ENCODE results near the gene ANKRD13B. TPM values are rescaled to one million over a fixed set of nuclear protein-coding genes. Genes with fewer than 3 reads are reported as not detected.

ANKRD13B gene
- total and polyA plus RNA-seq, 2 of the 13 experiments (the other 11 are each of a cell fraction or from before 2014, with no cell fraction given), result 1.7 to 1.8 TPM

DNA sequence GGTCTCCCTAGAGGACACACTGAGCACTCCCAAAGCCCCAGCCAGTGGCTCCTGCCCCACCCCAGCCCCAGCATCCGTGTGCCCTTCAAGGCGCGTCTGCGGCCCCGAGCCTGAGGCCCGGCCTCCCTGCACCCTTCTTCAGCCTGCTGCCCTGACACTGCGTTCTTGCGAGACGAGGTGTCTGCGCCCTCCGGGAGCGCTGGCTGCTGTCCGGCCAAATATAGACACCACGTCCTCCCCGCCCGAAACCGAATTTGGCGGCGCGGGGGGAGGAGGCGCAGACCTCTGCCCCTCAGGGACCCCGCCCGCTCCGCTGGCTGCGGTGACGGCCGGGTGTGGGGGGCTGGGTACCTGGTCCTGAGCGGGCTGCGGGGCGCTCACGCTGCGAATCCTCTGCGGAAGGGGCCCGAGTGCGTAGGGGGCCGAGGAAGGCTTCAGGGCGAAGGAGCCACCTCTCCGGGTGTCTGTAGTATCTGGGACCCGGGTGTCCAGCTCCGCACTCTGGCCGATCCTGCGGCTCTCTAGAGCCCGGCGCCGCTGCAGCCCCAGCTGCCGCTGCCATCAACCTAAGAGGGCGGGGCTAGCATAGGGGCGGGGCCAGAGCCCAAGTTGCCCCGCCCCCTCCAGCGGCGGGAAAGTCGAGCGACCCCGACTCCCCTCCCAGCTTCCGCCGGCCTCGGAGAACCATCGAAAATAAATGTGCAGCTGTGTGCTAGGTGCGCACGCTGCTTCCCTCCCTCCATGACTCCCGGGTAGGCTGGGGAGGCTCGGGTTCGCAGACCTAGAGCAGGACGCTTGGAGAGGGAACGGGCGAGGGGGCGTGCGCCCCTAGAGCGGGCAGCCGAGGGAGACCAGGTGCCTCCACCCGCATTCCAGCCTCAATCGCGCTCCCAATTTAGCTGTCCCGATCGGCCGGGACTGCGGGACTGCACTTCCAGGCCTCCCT is 29.7 kb downstream of the ANKRD13B start, which contains the start of gene CORO6 (continued):
- TF ChIP-seq NR2C2 (CRISPR knock-in tag; IDR thresholded peaks at IDR 0.05; ENCODE audit: borderline replicate concordance) (no peak), HNRNPH1 (optimal IDR thresholded peaks at IDR 0.05; ENCODE audit: low read depth, low read length) (no peak), TFDP2 (CRISPR knock-in tag; IDR thresholded peaks at IDR 0.05) (peak; percentile 92), ZMAT5 (CRISPR knock-in tag; IDR thresholded peaks at IDR 0.05; ENCODE audit: borderline replicate concordance, low read depth) (no peak), KAT7 (CRISPR knock-in tag; IDR thresholded peaks at IDR 0.05; ENCODE audit: borderline replicate concordance) (no peak), FOXJ3 (CRISPR knock-in tag; IDR thresholded peaks at IDR 0.05; ENCODE audit: borderline replicate concordance) (no peak), POGZ (CRISPR knock-in tag; IDR thresholded peaks at IDR 0.05) (no peak), ZNF234 (CRISPR knock-in tag; conservative IDR thresholded peaks at IDR 0.05) (no peak), TFAP4 (IDR thresholded peaks at IDR 0.05; ENCODE audit: borderline replicate concordance, low read depth) (no peak), ZNF253 (CRISPR knock-in tag; IDR thresholded peaks at IDR 0.05; ENCODE audit: borderline replicate concordance) (no peak)
- TF ChIP-seq, protein P1, sequence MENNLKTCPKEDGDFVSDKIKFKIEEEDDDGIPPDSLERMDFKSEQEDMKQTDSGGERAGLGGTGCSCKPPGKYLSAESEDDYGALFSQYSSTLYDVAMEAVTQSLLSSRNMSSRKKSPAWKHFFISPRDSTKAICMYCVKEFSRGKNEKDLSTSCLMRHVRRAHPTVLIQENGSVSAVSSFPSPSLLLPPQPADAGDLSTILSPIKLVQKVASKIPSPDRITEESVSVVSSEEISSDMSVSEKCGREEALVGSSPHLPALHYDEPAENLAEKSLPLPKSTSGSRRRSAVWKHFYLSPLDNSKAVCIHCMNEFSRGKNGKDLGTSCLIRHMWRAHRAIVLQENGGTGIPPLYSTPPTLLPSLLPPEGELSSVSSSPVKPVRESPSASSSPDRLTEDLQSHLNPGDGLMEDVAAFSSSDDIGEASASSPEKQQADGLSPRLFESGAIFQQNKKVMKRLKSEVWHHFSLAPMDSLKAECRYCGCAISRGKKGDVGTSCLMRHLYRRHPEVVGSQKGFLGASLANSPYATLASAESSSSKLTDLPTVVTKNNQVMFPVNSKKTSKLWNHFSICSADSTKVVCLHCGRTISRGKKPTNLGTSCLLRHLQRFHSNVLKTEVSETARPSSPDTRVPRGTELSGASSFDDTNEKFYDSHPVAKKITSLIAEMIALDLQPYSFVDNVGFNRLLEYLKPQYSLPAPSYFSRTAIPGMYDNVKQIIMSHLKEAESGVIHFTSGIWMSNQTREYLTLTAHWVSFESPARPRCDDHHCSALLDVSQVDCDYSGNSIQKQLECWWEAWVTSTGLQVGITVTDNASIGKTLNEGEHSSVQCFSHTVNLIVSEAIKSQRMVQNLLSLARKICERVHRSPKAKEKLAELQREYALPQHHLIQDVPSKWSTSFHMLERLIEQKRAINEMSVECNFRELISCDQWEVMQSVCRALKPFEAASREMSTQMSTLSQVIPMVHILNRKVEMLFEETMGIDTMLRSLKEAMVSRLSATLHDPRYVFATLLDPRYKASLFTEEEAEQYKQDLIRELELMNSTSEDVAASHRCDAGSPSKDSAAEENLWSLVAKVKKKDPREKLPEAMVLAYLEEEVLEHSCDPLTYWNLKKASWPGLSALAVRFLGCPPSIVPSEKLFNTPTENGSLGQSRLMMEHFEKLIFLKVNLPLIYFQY (CRISPR knock-in tag; IDR thresholded peaks at IDR 0.05; ENCODE audit: borderline replicate concordance), result no peak
- TF ChIP-seq, protein P2, sequence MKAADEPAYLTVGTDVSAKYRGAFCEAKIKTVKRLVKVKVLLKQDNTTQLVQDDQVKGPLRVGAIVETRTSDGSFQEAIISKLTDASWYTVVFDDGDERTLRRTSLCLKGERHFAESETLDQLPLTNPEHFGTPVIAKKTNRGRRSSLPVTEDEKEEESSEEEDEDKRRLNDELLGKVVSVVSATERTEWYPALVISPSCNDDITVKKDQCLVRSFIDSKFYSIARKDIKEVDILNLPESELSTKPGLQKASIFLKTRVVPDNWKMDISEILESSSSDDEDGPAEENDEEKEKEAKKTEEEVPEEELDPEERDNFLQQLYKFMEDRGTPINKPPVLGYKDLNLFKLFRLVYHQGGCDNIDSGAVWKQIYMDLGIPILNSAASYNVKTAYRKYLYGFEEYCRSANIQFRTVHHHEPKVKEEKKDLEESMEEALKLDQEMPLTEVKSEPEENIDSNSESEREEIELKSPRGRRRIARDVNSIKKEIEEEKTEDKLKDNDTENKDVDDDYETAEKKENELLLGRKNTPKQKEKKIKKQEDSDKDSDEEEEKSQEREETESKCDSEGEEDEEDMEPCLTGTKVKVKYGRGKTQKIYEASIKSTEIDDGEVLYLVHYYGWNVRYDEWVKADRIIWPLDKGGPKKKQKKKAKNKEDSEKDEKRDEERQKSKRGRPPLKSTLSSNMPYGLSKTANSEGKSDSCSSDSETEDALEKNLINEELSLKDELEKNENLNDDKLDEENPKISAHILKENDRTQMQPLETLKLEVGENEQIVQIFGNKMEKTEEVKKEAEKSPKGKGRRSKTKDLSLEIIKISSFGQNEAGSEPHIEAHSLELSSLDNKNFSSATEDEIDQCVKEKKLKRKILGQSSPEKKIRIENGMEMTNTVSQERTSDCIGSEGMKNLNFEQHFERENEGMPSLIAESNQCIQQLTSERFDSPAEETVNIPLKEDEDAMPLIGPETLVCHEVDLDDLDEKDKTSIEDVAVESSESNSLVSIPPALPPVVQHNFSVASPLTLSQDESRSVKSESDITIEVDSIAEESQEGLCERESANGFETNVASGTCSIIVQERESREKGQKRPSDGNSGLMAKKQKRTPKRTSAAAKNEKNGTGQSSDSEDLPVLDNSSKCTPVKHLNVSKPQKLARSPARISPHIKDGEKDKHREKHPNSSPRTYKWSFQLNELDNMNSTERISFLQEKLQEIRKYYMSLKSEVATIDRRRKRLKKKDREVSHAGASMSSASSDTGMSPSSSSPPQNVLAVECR (CRISPR knock-in tag; IDR thresholded peaks at IDR 0.05; ENCODE audit: borderline replicate concordance), result peak; percentile 76
- TF ChIP-seq, protein P3, sequence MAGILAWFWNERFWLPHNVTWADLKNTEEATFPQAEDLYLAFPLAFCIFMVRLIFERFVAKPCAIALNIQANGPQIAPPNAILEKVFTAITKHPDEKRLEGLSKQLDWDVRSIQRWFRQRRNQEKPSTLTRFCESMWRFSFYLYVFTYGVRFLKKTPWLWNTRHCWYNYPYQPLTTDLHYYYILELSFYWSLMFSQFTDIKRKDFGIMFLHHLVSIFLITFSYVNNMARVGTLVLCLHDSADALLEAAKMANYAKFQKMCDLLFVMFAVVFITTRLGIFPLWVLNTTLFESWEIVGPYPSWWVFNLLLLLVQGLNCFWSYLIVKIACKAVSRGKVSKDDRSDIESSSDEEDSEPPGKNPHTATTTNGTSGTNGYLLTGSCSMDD (CRISPR knock-in tag; IDR thresholded peaks at IDR 0.05), result no peak
- TF ChIP-seq, protein P4, sequence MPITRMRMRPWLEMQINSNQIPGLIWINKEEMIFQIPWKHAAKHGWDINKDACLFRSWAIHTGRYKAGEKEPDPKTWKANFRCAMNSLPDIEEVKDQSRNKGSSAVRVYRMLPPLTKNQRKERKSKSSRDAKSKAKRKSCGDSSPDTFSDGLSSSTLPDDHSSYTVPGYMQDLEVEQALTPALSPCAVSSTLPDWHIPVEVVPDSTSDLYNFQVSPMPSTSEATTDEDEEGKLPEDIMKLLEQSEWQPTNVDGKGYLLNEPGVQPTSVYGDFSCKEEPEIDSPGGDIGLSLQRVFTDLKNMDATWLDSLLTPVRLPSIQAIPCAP (CRISPR knock-in tag; IDR thresholded peaks at IDR 0.05; ENCODE audit: low read depth), result no peak

Data from HepG2 (cell line).